Cardiac muscle cell (in vitro differentiated cells and primary cell): Measurements from ENCODE around the gene MINDY4. TPM values are rescaled to one million over a fixed set of nuclear protein-coding genes. Genes with fewer than 3 reads are reported as not detected.
"Not testable (repeated sequence)": the region's sequence is repeated elsewhere in the genome, so short reads cannot be mapped to it uniquely, and the experiment has no call there.

Source experiments
- DNase-seq, 2 donors: peaks; one replicate each; pipeline versions ENCODE4 v3.0.0 to v3.0.0-alpha.2; 2010 to 2017; ENCODE audit warnings: low read depth in 1 of 2, low spot score in 1 of 2
- H3K27ac ChIP-seq: fragments of 200-600 bp; sonication (generic); 2 replicates; pipeline ENCODE4 v1.5.1; 2016
- H3K27me3 ChIP-seq: fragments of 200-600 bp; sonication (generic); 2 replicates; pipeline ENCODE4 v1.6.0; 2016; ENCODE audit warnings: control low read depth
- H3K36me3 ChIP-seq: fragments of 200-600 bp; sonication (generic); 2 replicates; pipeline ENCODE4 v1.5.1; 2016; ENCODE audit warnings: control low read depth
- H3K4me1 ChIP-seq: fragments of 200-600 bp; sonication (generic); 2 replicates; pipeline ENCODE4 v1.8.1; 2017; ENCODE audit warnings: low read depth, mild to moderate bottlenecking, mixed run types
- H3K4me3 ChIP-seq: fragments of 200-600 bp; sonication (generic); 2 replicates; pipeline ENCODE4 v1.5.1; 2016; ENCODE audit warnings: mild to moderate bottlenecking
- H3K9me3 ChIP-seq: fragments of 200-600 bp; sonication (generic); 2 replicates; pipeline ENCODE4 v1.5.1; 2017; ENCODE audit warnings: low read depth, mild to moderate bottlenecking, control low read depth
- CTCF ChIP-seq: IDR thresholded peaks from 2 replicates; pipeline ENCODE4 v1.5.1; 2012; ENCODE audit warnings: low read depth, mild to moderate bottlenecking, low read length
- polyA plus RNA-seq: library from polyadenylated mRNA; unstranded; fragments of >200 nt; fragmentation: Nextera tagmentation; extraction: Ambion mirVana; gene quantifications from 2 replicates; pipeline ENCODE4 v1.2.1, GENCODE V29; 2016
- total RNA-seq: library from RNA; depleted of rRNA; stranded (reverse); fragments of >200 nt; gene quantifications from 2 replicates; pipeline ENCODE4 v1.2.3, GENCODE V29; 2016

MINDY4 gene
- total and polyA plus RNA-seq, 2 experiments from 2014 or later, result 2.7 to 7.5 TPM

- H3K4me1 ChIP-seq, result peaks cover 11% of the 10 kb centered on the region
- H3K27me3 ChIP-seq, result no peaks in the 10 kb centered on the region
- no peak for TF ChIP-seq CTCF
- no peak for DNase-seq
- no peaks in the 10 kb centered on the region for H3K9me3 ChIP-seq
- no peak overlapping the region for H3K27ac ChIP-seq
- no peaks in the 10 kb centered on the region for H3K36me3 ChIP-seq
- no peak overlapping the region for H3K4me3 ChIP-seq
These were observed 34.7 kb downstream of the MINDY4 start for GRCh38 chr7:30805931-30806330.

- DNase-seq, H3K27me3 ChIP-seq, H3K36me3 ChIP-seq, H3K9me3 ChIP-seq, H3K4me3 ChIP-seq, H3K27ac ChIP-seq: not testable (repeated sequence)
- H3K4me1 ChIP-seq, result peaks cover 11% of the 10 kb centered on the region
These were observed 36.3 kb downstream of the MINDY4 start for GRCh38 chr7:30807477-30807876.

GRCh38 chr7:30807941-30808340 lies 36.7 kb downstream of the MINDY4 start:
- H3K4me1 ChIP-seq, H3K36me3 ChIP-seq, DNase-seq, H3K27me3 ChIP-seq, H3K4me3 ChIP-seq, H3K27ac ChIP-seq, H3K9me3 ChIP-seq: not testable (repeated sequence)

GRCh38 chr7:30810986-30811385 lies 39.8 kb downstream of the MINDY4 start:
- Histone ChIP-seq H3K9me3 (no peaks in the 10 kb centered on the region), H3K4me3 (no peak overlapping the region), H3K36me3 (no peaks in the 10 kb centered on the region), H3K27me3 (no peaks in the 10 kb centered on the region), H3K4me1 (no peaks in the 10 kb centered on the region), H3K27ac (no peak overlapping the region)
- TF ChIP-seq CTCF, result no peak
- no peak for DNase-seq

GRCh38 chr7:30812676-30813075 lies 41.5 kb downstream of the MINDY4 start:
- Histone ChIP-seq H3K27ac (no peak overlapping the region), H3K4me1 (no peaks in the 10 kb centered on the region), H3K9me3 (no peaks in the 10 kb centered on the region), H3K4me3 (no peak overlapping the region), H3K27me3 (no peaks in the 10 kb centered on the region), H3K36me3 (no peaks in the 10 kb centered on the region)
- no peak for DNase-seq
- TF ChIP-seq CTCF, result no peak

- Histone ChIP-seq H3K4me3 (no peak overlapping the region), H3K27me3 (no peaks in the 10 kb centered on the region), H3K36me3 (no peaks in the 10 kb centered on the region), H3K4me1 (no peaks in the 10 kb centered on the region), H3K27ac (no peak overlapping the region), H3K9me3 (no peaks in the 10 kb centered on the region)
- no peak for TF ChIP-seq CTCF
- DNase-seq, result peak in 1 of 2 donors; percentile 35
These were observed 42.2 kb downstream of the MINDY4 start for GRCh38 chr7:30813466-30813865.
